MM.1S (cell line): Measurements from ENCODE around the gene CLEC4M.

Experiments used
- CTCF ChIP-seq: fragments of 300-600 bp; sonication (generic); IDR thresholded peaks from 2 replicates; pipeline ENCODE4 v1.5.1; 2016; ENCODE audit warnings: antibody characterized with exemption, low read length, mixed read lengths
- EZH2phosphoT487 ChIP-seq: fragments of 300-600 bp; sonication (generic); IDR thresholded peaks from 2 replicates; pipeline ENCODE4 v1.6.1; 2018; ENCODE audit warnings: antibody characterized with exemption, low read length

DNA sequence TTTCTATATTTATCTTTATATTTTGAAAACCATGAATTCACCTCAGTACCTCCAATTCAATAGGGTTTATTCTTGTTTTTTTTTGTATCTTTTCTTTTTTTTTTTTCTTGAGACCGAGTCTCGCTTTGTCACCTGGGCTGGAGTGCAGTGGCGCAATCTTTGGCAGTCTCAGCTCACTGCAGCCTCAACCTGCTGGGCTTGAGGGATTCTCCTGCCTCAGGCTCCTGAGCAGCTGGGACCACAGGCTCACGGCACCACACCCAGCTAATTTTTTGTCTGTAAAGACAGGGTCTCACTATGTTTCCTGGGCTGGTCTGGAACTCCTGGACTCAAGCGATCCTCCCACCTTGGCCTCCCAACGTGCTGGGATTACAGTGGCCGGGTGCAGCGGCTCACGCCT is 43.8 kb downstream of the CLEC4M start:
- TF ChIP-seq EZH2phosphoT487 = no peak
- TF ChIP-seq CTCF = no peak
